HEK293 (cell line): ENCODE measurements around the gene KCTD2.
A peak's percentile ranks its signal among the peaks of the same experiment; 100 is the strongest.

ENCODE experiments used
- CTCF ChIA-PET: fragments of 350-600 bp; formaldehyde crosslinking; extraction: SDS; loops from one replicate; lab custom pipeline; 2021; ENCODE audit warnings: antibody characterized with exemption; lab: Yijun Ruan, JAX
- POLR2A ChIA-PET: fragments of 300-600 bp; formaldehyde crosslinking; extraction: SDS; loops from one replicate; lab custom pipeline; 2020; ENCODE audit warnings: antibody characterized with exemption, inconsistent platforms; lab: Yijun Ruan, JAX
- H3K27ac ChIP-seq: fragments of 200-500 bp; sonication (Bioruptor generic); 2 replicates; pipeline ENCODE4 v1.5.1; 2014; ENCODE audit warnings: low read depth, low read length, control low read depth, inconsistent platforms; ENCODE audit errors: extremely low read depth
- H3K36me3 ChIP-seq, 2 experiments: fragments of 200-500 bp in 1 of 2; sonication (Bioruptor generic) in 1 of 2; 1 replicate in 1 of 2; 2 replicates in 1 of 2; pipeline ENCODE4 v1.5.1; 2014 to 2017; ENCODE audit warnings: inconsistent platforms in 2 of 2, low read length in 2 of 2; ENCODE audit not compliant: control insufficient read depth in 2 of 2, insufficient read depth in 1 of 2
- H3K4me1 ChIP-seq: fragments of 200-500 bp; sonication (Bioruptor generic); 2 replicates; pipeline ENCODE4 v1.5.1; 2014; ENCODE audit warnings: mild to moderate bottlenecking, low read length, inconsistent platforms; ENCODE audit not compliant: control insufficient read depth, insufficient read depth
- H3K4me3 ChIP-seq: 2 replicates; pipeline ENCODE4 v1.5.1; 2011; ENCODE audit warnings: low read depth, mild to moderate bottlenecking, control low read depth, low read length, moderate library complexity
- H3K9me3 ChIP-seq: fragments of 200-500 bp; sonication (Bioruptor generic); 2 replicates; pipeline ENCODE4 v1.5.1; 2014; ENCODE audit warnings: low read depth, low read length, inconsistent platforms; ENCODE audit not compliant: control insufficient read depth, insufficient read depth
- GLI4 ChIP-seq: fragments of 450-650 bp; formaldehyde crosslinking; IDR thresholded peaks from 2 replicates; pipeline ENCODE4 v1.5.1; 2016; ENCODE audit warnings: missing biosample characterization, missing genetic modification characterization
- ZBTB17 ChIP-seq: fragments of 450-650 bp; formaldehyde crosslinking; IDR thresholded peaks from 2 replicates; pipeline ENCODE4 v1.5.1; 2016; ENCODE audit warnings: missing biosample characterization, missing genetic modification characterization
- ZBTB21 ChIP-seq: fragments of 450-650 bp; formaldehyde crosslinking; IDR thresholded peaks from 2 replicates; pipeline ENCODE4 v1.5.1; 2017; ENCODE audit warnings: missing biosample characterization, missing genetic modification characterization
- ZBTB7A ChIP-seq: fragments of 450-650 bp; formaldehyde crosslinking; IDR thresholded peaks from 2 replicates; pipeline ENCODE4 v1.5.1; 2016; ENCODE audit warnings: low read depth, missing biosample characterization, missing genetic modification characterization
- ZFP3 ChIP-seq: fragments of 450-650 bp; formaldehyde crosslinking; IDR thresholded peaks from 2 replicates; pipeline ENCODE4 v1.5.1; 2016; ENCODE audit warnings: low read depth, missing biosample characterization, missing genetic modification characterization
- ZFP37 ChIP-seq: fragments of 450-650 bp; formaldehyde crosslinking; IDR thresholded peaks from 2 replicates; pipeline ENCODE4 v1.5.1; 2016; ENCODE audit warnings: missing biosample characterization, missing genetic modification characterization
- ZNF157 ChIP-seq: fragments of 450-650 bp; formaldehyde crosslinking; IDR thresholded peaks from 2 replicates; pipeline ENCODE4 v1.5.1; 2016; ENCODE audit warnings: missing biosample characterization, missing genetic modification characterization
- ZNF174 ChIP-seq: fragments of 450-650 bp; formaldehyde crosslinking; IDR thresholded peaks from 2 replicates; pipeline ENCODE4 v1.5.0; 2017; ENCODE audit warnings: missing biosample characterization, mild to moderate bottlenecking, missing genetic modification characterization
- ZNF19 ChIP-seq: fragments of 450-650 bp; formaldehyde crosslinking; IDR thresholded peaks from 2 replicates; pipeline ENCODE4; 2016; ENCODE audit warnings: missing biosample characterization, missing genetic modification characterization, low read depth
- ZNF214 ChIP-seq: fragments of 450-650 bp; formaldehyde crosslinking; IDR thresholded peaks from 2 replicates; pipeline ENCODE4 v1.5.1; 2017; ENCODE audit warnings: missing biosample characterization, mild to moderate bottlenecking, missing genetic modification characterization, borderline replicate concordance
- ZNF239 ChIP-seq: fragments of 450-650 bp; formaldehyde crosslinking; IDR thresholded peaks from 2 replicates; pipeline ENCODE4 v1.5.1; 2016; ENCODE audit warnings: missing biosample characterization, missing genetic modification characterization
- ZNF24 ChIP-seq: fragments of 450-650 bp; formaldehyde crosslinking; IDR thresholded peaks from 2 replicates; pipeline ENCODE4 v1.5.1; 2016; ENCODE audit warnings: missing biosample characterization, missing genetic modification characterization
- ZNF266 ChIP-seq: fragments of 450-650 bp; formaldehyde crosslinking; IDR thresholded peaks from 2 replicates; pipeline ENCODE4 v1.5.1; 2016; ENCODE audit warnings: missing biosample characterization, missing genetic modification characterization, low read depth
- ZNF585B ChIP-seq: fragments of 450-650 bp; formaldehyde crosslinking; IDR thresholded peaks from 2 replicates; pipeline ENCODE4 v1.5.1; 2016; ENCODE audit warnings: missing biosample characterization, missing genetic modification characterization
- ZNF610 ChIP-seq: fragments of 450-650 bp; formaldehyde crosslinking; IDR thresholded peaks from 2 replicates; pipeline ENCODE4 v1.5.1; 2016; ENCODE audit warnings: missing biosample characterization, missing genetic modification characterization, borderline replicate concordance
- ZNF629 ChIP-seq: fragments of 450-650 bp; formaldehyde crosslinking; IDR thresholded peaks from 2 replicates; pipeline ENCODE4 v1.5.1; 2017; ENCODE audit warnings: missing biosample characterization, missing genetic modification characterization
- ZNF664 ChIP-seq: fragments of 450-650 bp; formaldehyde crosslinking; IDR thresholded peaks from 2 replicates; pipeline ENCODE4 v1.5.1; 2016; ENCODE audit warnings: missing biosample characterization, missing genetic modification characterization
- ZNF701 ChIP-seq: fragments of 450-650 bp; formaldehyde crosslinking; IDR thresholded peaks from 2 replicates; pipeline ENCODE4 v1.5.1; 2016; ENCODE audit warnings: missing biosample characterization, missing genetic modification characterization
- ZNF707 ChIP-seq: fragments of 450-650 bp; formaldehyde crosslinking; IDR thresholded peaks from 2 replicates; pipeline ENCODE4 v1.5.1; 2016; ENCODE audit warnings: missing biosample characterization, missing genetic modification characterization
- TF ChIP-seq, protein P1 (sequence below): fragments of 450-650 bp; formaldehyde crosslinking; IDR thresholded peaks from 2 replicates; pipeline ENCODE4 v1.5.0; 2017; ENCODE audit warnings: missing biosample characterization, missing genetic modification characterization, borderline replicate concordance
- TF ChIP-seq, protein P2 (sequence below): fragments of 450-650 bp; formaldehyde crosslinking; IDR thresholded peaks from 2 replicates; pipeline ENCODE4 v1.5.1; 2016; ENCODE audit warnings: missing biosample characterization, missing genetic modification characterization
- TF ChIP-seq, protein P3 (sequence below): fragments of 450-650 bp; formaldehyde crosslinking; optimal IDR thresholded peaks from 2 replicates; pipeline ENCODE3; 2016; ENCODE audit warnings: missing biosample characterization, mild to moderate bottlenecking, missing genetic modification characterization
- TF ChIP-seq, protein P4 (sequence below): fragments of 450-650 bp; formaldehyde crosslinking; IDR thresholded peaks from 2 replicates; pipeline ENCODE4 v1.5.1; 2017; ENCODE audit warnings: missing biosample characterization, missing genetic modification characterization

The KCTD2 gene

DNA sequence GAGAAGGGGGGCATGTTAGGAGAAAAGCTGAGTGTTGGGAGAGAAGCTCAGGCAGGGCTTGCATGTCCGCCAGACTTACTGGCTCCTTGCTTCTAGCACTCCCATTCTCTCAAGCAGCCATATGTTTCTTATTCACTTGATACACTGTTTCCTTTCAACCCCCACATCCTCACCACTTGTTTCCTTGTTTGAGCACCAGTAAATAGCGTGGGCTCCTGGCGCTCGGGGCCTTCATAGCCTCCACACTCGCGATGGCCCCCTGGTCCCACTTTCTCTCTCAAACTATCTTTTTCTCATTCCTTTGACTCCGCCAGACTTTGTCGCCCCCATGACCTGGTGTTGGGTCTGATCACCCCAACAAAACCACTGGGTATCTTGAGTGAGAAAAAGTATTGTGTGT is 16.9 kb upstream of the KCTD2 start:
- Histone ChIP-seq H3K9me3 (no peaks in the 10 kb centered on the region), H3K27ac (no peak overlapping the region), H3K4me1 (peaks cover 4% of the 10 kb centered on the region; the same call in 1 of the 2 replicates), H3K36me3 (no peaks in the 10 kb centered on the region), H3K4me3 (no peak overlapping the region)
- TF ChIP-seq ZNF610 (tag by site-specific recombination) (no peak), ZNF629 (no peak), ZNF266 (tag by site-specific recombination) (no peak), ZNF701 (no peak), ZBTB7A (tag by site-specific recombination) (no peak), ZNF174 (tag by site-specific recombination) (no peak), ZNF157 (no peak), ZNF707 (tag by site-specific recombination) (no peak), ZFP3 (tag by site-specific recombination) (no peak), ZNF664 (no peak), GLI4 (tag by site-specific recombination) (no peak), ZNF214 (tag by site-specific recombination) (no peak), ZNF24 (tag by site-specific recombination) (no peak), ZNF585B (tag by site-specific recombination) (no peak)
- TF ChIP-seq, protein P1, sequence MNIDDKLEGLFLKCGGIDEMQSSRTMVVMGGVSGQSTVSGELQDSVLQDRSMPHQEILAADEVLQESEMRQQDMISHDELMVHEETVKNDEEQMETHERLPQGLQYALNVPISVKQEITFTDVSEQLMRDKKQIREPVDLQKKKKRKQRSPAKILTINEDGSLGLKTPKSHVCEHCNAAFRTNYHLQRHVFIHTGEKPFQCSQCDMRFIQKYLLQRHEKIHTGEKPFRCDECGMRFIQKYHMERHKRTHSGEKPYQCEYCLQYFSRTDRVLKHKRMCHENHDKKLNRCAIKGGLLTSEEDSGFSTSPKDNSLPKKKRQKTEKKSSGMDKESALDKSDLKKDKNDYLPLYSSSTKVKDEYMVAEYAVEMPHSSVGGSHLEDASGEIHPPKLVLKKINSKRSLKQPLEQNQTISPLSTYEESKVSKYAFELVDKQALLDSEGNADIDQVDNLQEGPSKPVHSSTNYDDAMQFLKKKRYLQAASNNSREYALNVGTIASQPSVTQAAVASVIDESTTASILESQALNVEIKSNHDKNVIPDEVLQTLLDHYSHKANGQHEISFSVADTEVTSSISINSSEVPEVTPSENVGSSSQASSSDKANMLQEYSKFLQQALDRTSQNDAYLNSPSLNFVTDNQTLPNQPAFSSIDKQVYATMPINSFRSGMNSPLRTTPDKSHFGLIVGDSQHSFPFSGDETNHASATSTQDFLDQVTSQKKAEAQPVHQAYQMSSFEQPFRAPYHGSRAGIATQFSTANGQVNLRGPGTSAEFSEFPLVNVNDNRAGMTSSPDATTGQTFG, result no peak
- TF ChIP-seq, protein P2, sequence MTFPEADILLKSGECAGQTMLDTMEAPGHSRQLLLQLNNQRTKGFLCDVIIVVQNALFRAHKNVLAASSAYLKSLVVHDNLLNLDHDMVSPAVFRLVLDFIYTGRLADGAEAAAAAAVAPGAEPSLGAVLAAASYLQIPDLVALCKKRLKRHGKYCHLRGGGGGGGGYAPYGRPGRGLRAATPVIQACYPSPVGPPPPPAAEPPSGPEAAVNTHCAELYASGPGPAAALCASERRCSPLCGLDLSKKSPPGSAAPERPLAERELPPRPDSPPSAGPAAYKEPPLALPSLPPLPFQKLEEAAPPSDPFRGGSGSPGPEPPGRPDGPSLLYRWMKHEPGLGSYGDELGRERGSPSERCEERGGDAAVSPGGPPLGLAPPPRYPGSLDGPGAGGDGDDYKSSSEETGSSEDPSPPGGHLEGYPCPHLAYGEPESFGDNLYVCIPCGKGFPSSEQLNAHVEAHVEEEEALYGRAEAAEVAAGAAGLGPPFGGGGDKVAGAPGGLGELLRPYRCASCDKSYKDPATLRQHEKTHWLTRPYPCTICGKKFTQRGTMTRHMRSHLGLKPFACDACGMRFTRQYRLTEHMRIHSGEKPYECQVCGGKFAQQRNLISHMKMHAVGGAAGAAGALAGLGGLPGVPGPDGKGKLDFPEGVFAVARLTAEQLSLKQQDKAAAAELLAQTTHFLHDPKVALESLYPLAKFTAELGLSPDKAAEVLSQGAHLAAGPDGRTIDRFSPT (tag by site-specific recombination), result no peak
- POLR2A ChIA-PET, result no interaction called here
- CTCF ChIA-PET, result interaction anchor here (0.6 to 0.7 kb wide), 2 partner anchors 30 to 94 kb away, joined by 3 to 4 read pairs; no protein-coding TSS in a partner anchor

DNA sequence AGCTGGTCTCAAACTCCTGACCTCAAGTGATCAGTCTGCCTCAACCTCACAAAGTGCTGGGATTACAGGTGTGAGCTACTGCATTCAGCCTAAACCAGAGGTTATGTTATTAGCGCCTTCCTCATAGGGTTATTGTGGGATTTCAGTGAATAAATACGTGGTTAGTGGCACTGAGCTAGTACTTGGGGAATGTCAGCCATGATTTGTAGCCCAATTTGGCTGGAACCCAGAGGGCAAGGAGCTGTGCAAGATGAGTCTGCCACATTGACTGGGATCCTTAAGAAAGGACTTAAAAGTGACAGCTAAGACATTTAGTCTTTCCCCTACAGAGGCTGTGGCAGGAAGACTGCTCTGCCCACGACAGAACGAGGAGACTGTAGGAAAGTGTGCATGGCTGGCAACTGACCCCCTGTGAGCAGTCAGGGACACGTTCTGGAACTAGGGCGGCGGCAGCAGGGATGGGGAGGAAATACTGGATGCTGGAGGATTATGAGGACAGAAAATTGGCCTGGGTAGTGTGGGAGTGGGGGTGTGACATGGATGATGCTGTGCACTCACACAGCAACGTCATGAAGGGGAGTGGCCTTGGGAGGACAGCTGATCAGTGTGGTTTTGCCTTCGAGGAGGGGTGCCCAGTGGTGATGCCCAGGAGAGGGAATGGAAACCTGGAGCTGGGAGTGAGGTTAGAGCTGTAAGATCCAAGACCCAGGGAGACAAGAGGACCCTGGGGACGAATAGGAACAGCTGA is 14.9 kb upstream of the KCTD2 start:
- peaks cover 19% of the 10 kb centered on the region for H3K4me1 ChIP-seq
- H3K36me3 ChIP-seq, result no peaks in the 10 kb centered on the region
- no peaks in the 10 kb centered on the region for H3K9me3 ChIP-seq
- H3K4me3 ChIP-seq, result no peak overlapping the region
- POLR2A ChIA-PET, result interaction anchor here (0.9 to 1.7 kb wide), 2 partner anchors 19 to 23 kb away, joined by 3 to 10 read pairs; partner anchors contain the start of gene MRPL58
- CTCF ChIA-PET, result interaction anchor here (0.6 to 2.2 kb wide), 6 partner anchors 8 to 75 kb away, joined by 3 to 11 read pairs (median 5); partner anchors contain the start of gene MRPL58
- H3K27ac ChIP-seq, result no peak overlapping the region
- peak; percentile 91 for TF ChIP-seq ZBTB21 (tag by site-specific recombination)
- TF ChIP-seq, protein P3, sequence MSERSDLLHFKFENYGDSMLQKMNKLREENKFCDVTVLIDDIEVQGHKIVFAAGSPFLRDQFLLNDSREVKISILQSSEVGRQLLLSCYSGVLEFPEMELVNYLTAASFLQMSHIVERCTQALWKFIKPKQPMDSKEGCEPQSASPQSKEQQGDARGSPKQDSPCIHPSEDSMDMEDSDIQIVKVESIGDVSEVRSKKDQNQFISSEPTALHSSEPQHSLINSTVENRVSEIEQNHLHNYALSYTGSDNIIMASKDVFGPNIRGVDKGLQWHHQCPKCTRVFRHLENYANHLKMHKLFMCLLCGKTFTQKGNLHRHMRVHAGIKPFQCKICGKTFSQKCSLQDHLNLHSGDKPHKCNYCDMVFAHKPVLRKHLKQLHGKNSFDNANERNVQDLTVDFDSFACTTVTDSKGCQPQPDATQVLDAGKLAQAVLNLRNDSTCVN (tag by site-specific recombination), result no peak
- TF ChIP-seq ZBTB17 (tag by site-specific recombination), result peak; percentile 88
- TF ChIP-seq, protein P4, sequence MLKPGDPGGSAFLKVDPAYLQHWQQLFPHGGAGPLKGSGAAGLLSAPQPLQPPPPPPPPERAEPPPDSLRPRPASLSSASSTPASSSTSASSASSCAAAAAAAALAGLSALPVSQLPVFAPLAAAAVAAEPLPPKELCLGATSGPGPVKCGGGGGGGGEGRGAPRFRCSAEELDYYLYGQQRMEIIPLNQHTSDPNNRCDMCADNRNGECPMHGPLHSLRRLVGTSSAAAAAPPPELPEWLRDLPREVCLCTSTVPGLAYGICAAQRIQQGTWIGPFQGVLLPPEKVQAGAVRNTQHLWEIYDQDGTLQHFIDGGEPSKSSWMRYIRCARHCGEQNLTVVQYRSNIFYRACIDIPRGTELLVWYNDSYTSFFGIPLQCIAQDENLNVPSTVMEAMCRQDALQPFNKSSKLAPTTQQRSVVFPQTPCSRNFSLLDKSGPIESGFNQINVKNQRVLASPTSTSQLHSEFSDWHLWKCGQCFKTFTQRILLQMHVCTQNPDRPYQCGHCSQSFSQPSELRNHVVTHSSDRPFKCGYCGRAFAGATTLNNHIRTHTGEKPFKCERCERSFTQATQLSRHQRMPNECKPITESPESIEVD, result no peak
- no peak for TF ChIP-seq ZNF239 (tag by site-specific recombination)
- no peak for TF ChIP-seq ZFP37 (tag by site-specific recombination)
- TF ChIP-seq ZNF19 (tag by site-specific recombination), result no peak
- TF ChIP-seq, protein P1, result no peak
